Sigmoid colon (tissue), 4 donors: ENCODE data around the gene DIAPH1.

ENCODE experiments used
- EP300 ChIP-seq, 4 donors: sonication (generic); formaldehyde crosslinking; IDR thresholded peaks; one replicate each; pipeline ENCODE4 v1.6.1; 2017; ENCODE audit warnings: antibody characterized with exemption in 4 of 4
- POLR2A ChIP-seq, 2 donors: fragments of 450-650 bp; IDR thresholded peaks; one replicate each; pipeline ENCODE4 v1.6.1; 2016; ENCODE audit warnings: antibody characterized with exemption in 2 of 2, mild to moderate bottlenecking in 2 of 2, moderate library complexity in 2 of 2
- POLR2AphosphoS5 ChIP-seq, 4 donors: sonication (generic); formaldehyde crosslinking; IDR thresholded peaks; one replicate each; pipeline ENCODE4 v1.6.1; 2017; ENCODE audit warnings: antibody characterized with exemption in 4 of 4
- TF ChIP-seq, protein P1 (sequence below), 4 experiments: fragments of 450-650 bp in 3 of 4; fragments of 200-600 bp in 1 of 4; IDR thresholded peaks; one replicate each; pipeline ENCODE4 v1.5.1; 2016 to 2019; ENCODE audit warnings: antibody characterized with exemption in 4 of 4, mild to moderate bottlenecking in 3 of 4, moderate library complexity in 2 of 4

DNA sequence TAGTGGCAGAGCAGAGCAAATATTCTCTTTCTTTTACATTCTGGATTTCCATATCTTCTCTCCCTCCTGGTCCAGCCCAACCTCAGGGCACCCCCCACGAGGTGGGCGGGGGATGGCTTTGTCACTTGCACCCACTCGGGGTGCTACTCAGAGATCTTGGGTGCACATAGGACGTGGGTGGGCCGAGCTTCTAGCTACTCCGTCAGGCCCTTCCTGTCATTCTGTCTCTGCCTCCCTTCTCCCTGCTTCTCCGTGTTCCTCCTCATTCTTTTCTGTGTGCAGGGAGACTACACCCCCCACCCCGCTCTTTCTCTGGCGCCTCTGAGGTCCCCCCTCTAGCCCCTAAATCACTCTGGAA, 110.4 kb downstream of the DIAPH1 start:
- TF ChIP-seq, protein P1, sequence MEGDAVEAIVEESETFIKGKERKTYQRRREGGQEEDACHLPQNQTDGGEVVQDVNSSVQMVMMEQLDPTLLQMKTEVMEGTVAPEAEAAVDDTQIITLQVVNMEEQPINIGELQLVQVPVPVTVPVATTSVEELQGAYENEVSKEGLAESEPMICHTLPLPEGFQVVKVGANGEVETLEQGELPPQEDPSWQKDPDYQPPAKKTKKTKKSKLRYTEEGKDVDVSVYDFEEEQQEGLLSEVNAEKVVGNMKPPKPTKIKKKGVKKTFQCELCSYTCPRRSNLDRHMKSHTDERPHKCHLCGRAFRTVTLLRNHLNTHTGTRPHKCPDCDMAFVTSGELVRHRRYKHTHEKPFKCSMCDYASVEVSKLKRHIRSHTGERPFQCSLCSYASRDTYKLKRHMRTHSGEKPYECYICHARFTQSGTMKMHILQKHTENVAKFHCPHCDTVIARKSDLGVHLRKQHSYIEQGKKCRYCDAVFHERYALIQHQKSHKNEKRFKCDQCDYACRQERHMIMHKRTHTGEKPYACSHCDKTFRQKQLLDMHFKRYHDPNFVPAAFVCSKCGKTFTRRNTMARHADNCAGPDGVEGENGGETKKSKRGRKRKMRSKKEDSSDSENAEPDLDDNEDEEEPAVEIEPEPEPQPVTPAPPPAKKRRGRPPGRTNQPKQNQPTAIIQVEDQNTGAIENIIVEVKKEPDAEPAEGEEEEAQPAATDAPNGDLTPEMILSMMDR (IDR thresholded peaks at IDR 0.05), result no peak
- TF ChIP-seq POLR2AphosphoS5 (IDR thresholded peaks at IDR 0.05) (no peak), POLR2A (IDR thresholded peaks at IDR 0.05) (no peak), EP300 (IDR thresholded peaks at IDR 0.05) (no peak)
